ENCODE results near the gene BEGAIN.

Gene BEGAIN

GRCh38 chr14:100599981-100600380, 12.8 kb upstream of the BEGAIN start:
- DNase-seq = no peak

DNA sequence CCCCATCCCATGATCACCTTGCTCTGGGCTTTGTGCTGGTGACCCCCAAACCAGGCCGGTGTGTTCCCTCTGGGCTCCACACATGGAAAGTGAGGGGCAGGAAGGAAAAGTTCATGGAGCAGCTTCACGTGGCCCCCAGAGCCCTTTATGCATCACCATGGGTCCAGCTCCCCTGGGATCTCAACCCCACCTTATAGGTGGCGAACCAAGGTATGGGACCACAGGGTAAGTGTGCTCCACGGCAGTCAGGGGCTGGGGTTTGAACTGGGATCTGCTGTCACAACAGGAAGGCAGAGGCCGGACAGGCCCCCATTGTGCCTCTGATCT, 7.4 kb upstream of the BEGAIN start:
- DNase-seq = no peak

DNA sequence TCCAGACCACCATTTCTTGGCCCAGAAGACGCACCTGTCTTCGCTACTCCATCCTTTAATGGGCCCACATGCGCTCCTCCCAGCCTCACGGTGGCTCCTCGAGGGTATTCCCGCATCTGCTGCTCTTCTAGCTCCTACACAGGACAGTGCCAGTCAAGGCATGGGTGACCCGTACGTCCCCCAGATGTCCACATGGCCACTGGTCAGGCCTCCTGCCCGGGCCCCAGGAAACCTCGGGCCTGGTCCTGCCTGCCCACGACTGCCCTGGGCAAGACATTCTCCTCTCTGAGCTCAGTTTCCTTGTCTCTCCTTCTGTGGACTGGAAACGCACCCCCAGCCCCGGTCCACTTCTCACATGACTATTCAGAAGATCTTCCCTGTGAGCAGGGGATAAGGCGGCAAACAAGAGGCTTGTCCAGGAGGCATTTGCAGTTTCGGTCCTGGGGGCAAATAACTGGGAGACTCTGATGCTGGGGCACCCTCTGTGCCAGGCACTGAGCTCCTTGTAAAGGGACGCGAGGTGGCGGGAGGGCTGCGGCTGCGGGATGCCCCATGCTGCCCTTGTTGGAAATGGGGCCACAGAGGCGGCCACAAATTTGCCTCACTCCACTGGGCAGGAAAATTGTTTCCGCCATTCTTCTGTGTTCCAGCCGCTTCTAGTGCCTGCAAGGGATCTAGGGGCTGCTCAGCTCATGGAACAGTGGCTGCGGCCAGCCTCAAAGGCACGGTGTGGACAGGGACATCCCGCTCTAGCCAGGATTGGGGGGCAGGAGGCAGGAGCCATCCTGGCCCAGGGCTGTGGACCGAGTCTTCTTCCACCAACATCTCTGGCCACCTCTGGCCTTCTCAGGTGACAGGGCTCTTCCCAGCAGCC, 6.8 kb upstream of the BEGAIN start:
- DNase-seq = no peak

DNA sequence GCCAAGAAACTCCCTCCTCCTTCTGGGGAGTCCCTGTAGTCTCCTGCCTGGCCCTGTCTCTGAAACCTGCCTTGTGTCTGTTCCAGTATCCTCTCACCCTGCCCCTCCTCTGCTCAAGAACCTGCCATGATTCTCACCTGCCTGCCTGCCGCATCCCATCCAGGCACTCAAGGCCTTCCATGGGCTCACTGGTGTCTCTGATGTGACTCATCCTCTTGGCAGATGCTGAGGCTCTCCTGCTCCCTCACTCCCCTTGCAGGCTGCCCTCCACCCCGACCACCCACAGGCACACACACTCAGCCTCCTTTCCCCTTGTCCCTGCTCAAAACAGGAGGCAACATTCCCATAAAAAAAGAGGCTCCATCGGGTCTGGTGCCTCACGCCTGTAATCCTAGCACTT, 5.8 kb upstream of the BEGAIN start:
- DNase-seq = no peak

- DNase-seq = no peak
These were observed 5.3 kb upstream of the BEGAIN start for GRCh38 chr14:100592461-100592891.

DNA sequence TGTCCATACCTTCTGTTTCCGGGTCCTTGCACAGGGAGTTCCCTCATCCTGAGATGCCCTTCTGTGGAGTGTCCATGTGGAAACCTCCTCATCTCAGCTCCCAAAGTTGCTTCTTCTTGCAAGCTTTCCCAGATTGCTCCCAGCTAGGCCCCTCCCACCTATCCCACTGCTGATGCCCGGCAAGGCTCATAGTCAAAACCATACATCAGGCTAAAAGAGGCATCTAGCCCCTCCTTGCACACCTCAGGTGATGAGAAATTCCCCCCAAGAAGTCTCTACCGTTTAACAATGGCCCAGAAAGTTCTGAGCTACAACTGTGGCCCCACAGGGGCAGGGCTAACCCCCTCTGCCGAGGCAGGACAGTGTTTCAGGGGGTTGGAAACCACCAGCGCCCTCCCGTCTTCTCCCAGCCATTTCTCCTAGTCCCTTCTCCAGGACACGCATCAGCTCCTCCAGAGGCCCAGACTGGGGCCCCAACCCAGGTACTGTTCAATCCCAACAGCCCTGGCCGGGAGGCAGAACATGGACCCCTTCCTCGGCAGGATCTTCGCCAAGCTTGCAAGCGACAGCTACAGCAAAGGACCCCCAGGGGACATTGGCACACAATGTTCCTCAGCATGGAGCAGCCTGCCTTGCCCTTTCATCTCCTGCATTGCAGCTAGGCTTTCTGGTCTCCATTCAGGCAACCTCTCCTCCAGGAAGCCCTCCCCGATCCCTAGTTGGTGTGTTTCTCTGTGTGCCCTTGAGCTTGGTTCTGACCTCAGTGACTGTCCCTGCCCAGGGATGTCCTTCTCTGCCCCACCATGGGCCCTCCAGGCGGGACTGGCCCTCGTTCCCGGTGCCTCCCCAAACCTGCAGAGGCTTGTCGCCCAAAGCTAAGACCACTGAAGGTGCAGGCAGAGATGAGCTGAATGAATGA, 4.5 kb upstream of the BEGAIN start:
- no peak for DNase-seq

- DNase-seq = no peak
These were observed 3.7 kb upstream of the BEGAIN start for GRCh38 chr14:100590726-100591452.

GRCh38 chr14:100589760-100590469, 2.7 kb upstream of the BEGAIN start:
- DNase-seq = no peak

DNA sequence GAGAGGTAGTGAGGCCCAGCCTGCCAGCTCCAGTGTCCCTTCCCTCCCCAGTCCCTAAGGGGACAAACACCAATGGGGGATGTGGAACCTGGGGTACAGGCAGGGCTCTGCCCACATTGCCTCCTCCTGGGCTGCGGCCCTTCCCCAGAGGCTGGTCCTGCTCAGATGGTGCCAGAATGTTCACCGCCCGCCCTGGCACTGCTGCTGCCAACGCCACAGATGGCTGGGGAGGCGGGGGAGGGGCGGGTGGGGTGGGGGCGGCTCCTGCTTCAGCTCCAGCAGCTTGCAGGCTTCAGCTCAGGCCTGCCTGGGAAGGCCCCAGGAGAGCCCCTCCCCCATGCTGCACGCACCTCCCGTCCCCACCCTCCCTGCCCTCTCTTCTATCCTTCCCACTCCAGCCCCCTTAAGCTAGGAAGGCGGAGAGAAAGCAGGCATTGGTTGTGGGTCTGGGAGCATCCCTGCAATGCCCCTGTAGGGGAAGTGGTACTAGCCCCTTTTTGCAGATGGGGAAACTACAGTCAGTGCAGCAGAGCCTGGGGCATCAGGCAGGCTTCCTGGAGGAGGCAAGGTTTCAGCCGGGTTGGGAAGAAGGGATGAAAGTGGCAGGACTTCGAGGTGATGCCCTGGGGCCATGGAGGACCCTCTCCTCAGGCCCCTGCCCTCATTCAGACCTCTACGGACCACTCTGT, 2.0 kb upstream of the BEGAIN start:
- no peak for DNase-seq

DNA sequence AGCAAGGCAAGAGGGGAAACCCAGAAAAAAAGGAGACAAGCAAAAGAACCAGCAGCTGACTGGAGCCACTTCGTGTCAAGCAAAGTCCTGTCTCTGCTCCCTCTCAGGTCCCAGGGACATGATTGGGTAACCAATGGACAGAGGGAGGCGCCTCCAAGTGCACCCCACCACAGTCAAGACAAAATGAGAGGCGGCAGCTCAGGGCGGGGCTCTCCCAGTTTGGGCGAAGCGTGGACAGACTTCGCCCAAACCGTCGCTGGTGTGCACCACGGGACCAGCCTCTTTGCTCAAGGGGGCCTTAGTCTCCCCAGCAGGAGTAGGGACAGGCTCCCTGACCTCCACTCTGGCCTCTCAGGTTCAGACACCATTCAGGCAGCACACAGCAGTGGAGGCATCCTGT, 1.5 kb upstream of the BEGAIN start:
- DNase-seq = no peak

DNA sequence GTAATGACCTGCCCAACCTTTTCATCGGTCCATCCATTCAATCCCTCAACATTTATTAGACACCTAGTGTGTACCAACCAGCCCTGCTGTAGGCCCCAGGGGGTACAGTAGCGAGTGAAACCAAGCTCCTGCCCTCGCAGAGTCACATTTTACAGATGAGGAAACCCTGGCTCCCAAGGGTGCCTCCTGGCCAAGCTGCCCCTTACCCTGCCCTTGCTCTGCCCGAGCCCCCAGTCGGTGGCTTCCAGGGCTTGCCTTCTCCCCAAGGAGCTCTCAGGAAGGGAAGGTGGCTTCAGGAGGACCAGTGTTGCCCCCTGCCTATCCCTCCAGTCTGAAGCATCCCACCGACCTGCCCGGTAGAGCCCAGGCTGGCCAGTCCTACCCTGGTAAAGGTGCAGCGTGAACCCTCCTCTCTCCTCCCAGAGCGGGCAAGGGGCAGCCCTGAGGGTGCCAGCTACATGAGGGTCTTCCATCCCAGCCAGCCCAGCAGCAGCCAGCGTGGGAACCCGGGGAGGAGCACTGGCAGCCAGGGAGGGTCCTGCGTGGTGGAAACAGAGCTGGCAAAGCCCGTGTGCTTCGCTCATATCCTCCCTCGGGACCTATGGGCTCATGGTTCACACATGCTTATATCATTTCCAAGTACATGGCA, 670 bp upstream of the BEGAIN start:
- no peak for DNase-seq

- no peak for DNase-seq
These were observed 673 bp downstream of the BEGAIN start for GRCh38 chr14:100586403-100587085.

DNA sequence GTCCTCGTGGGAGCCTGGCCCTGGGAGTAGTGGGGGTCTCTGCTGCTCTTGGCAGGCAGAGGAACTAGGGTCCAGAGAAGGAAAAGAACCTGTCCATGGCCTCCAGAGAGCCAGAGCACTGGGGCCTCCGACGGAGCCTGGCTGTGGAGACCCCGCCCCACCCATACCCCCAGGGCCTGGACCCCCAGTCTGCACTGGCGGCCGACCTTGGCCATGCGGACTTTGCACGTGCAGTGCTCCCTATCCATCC, 1.1 kb downstream of the BEGAIN start:
- no peak for DNase-seq

DNA sequence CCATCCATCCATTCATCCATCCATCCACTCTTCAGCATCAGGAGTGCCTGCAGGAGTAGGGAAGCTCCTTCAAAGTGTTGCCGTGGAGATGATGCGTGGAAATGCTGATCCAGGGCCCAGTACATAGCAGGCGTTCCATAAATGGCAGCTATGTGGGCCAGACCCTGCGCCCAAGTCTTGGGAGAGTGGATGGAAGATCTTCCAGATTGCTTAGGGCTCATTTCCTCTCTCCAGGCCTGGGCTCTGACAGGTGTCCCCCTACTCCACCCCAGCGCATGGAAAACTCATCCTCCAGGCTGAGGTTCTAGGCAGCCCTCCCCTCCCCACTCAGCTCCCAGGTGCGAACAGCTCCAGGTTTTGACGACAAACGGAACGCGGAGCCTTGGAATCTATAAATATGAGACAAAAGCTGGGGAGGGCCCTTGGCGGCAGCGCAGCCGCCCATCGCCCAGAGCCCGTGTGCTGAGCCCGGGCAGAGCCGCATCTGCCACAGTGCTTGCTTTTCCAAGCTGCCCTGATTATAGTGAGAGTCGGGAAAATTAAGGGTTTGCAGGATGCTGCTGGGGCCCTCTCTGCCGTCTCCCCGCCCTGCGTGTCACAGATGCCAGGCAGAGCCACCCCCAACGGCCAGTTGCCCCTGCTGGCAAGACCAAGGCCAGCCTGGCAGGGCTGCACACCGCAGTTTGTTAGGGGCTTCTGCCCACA, 1.6 kb downstream of the BEGAIN start:
- DNase-seq = no peak

DNA sequence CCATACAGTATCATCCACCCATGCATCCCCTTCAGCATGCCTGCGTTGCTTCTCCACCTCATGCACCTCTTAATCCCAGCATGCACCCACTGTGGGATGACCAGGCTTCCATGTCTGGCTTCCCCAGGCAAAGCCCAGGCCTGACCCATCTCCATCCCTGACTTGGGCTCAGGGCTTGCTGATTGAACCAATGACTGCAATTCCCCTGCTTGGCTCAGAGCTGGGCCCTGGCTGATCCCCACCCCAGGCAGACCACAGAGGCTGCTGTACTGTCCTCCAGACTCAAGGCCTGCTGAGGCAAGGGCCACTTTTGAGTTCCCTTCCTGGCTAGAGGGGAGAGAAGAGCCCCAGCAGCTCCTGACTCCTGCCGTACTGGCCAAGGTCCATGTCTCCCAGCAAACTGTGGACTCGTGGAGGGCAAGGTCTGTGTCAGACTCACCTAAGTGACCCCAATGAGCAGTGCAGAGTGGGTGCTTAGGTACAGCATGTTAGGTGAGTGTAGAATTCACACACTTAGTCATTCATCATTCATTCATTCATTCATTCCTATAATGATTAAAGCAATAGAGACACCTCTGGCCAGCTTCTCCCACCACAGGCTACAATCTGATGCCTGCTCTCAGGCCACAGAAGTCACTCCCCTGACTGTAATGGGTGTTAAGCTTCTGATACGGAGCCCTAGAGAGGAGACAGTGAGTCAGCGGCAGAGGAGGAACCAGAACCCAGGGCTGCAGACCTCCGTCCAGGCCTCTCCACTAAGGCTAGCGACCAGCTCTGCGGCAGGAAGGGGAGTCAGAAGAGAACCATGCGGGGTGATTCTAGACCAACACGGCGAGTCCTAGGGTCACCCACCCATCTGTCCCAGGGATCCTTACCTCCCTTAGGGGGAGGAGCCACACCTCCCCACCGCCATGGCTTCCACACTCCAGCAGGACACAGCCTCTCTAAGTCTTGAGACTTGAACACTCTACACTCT, 2.9 kb downstream of the BEGAIN start:
- DNase-seq = no peak

GRCh38 chr14:100583245-100583644, 4.0 kb downstream of the BEGAIN start:
- no peak for DNase-seq

- no peak for DNase-seq
These were observed 4.6 kb downstream of the BEGAIN start for GRCh38 chr14:100582496-100583165.

- no peak for DNase-seq
These were observed 5.7 kb downstream of the BEGAIN start for GRCh38 chr14:100581228-100582145.
